HUES64 (cell line): ENCODE data around the gene TRIP10.

Experiments
- H3K27ac ChIP-seq: 2 replicates; pipeline ENCODE4 v1.7.0; 2013; ENCODE audit warnings: low read depth, low read length, inconsistent platforms
- H3K27me3 ChIP-seq: 2 replicates; pipeline ENCODE4 v1.6.1; 2013; ENCODE audit warnings: mild to moderate bottlenecking, low read length; ENCODE audit not compliant: insufficient read depth
- H3K36me3 ChIP-seq: 2 replicates; pipeline ENCODE4 v1.6.1; 2013; ENCODE audit warnings: mild to moderate bottlenecking, low read length; ENCODE audit not compliant: insufficient read depth
- H3K4me1 ChIP-seq: 2 replicates; pipeline ENCODE4 v1.6.1; 2013; ENCODE audit warnings: mild to moderate bottlenecking, low read length, moderate library complexity; ENCODE audit not compliant: insufficient read depth
- H3K4me3 ChIP-seq: 2 replicates; pipeline ENCODE4 v1.5.1; 2013; ENCODE audit warnings: mild to moderate bottlenecking, low read length, moderate library complexity
- H3K9ac ChIP-seq: 2 replicates; pipeline ENCODE4 v1.6.1; 2013; ENCODE audit warnings: mild to moderate bottlenecking, low read depth, low read length
- H3K9me3 ChIP-seq: 2 replicates; pipeline ENCODE4 v1.6.1; 2013; ENCODE audit warnings: low read depth, low read length; ENCODE audit not compliant: insufficient read depth
- WGBS: fragments of 150-250, 120-280 bp; methylation state at CpG from one replicate; pipeline ENCODE4 v1.1.7; 2013; ENCODE audit warnings: missing lambda C conversion rate; 5-methylcytosine and 5-hydroxymethylcytosine counted together

Gene TRIP10

GRCh38 chr19:6737284-6737872, 2.1 kb upstream of the TRIP10 start, which contains the start of gene GPR108:
TSS of gene GPR108 (minus strand) at chr19:6737580. CDS start at chr19:6737576, 4 bp downstream.
- H3K4me3 ChIP-seq: peak within 1 kb of the TSS; percentile 74
- peak within 1 kb of the TSS; percentile 99 for H3K27ac ChIP-seq
- H3K27me3 ChIP-seq: no peaks in the 10 kb centered on the region
- under 1% methylated on average over 55 of the region's 55 CpGs for WGBS
- peak within 1 kb of the TSS; percentile 93 for H3K9ac ChIP-seq
- peaks cover 3% of the 10 kb centered on the region; the same call in 1 of the 2 replicates for H3K36me3 ChIP-seq
- no peaks in the 10 kb centered on the region for H3K9me3 ChIP-seq
- peaks cover 28% of the 10 kb centered on the region for H3K4me1 ChIP-seq

- H3K27me3 ChIP-seq: no peaks in the 10 kb centered on the region
- peak overlapping the region; percentile 54 for H3K4me3 ChIP-seq
- peaks cover 9% of the 10 kb centered on the region; the same call in 1 of the 2 replicates for H3K36me3 ChIP-seq
- WGBS: 21% methylated on average over 13 of the region's 13 CpGs
- H3K4me1 ChIP-seq: peaks cover 34% of the 10 kb centered on the region
- peak overlapping the region; percentile 74 for H3K27ac ChIP-seq
- H3K9me3 ChIP-seq: no peaks in the 10 kb centered on the region
- no peak overlapping the region for H3K9ac ChIP-seq
Measured at GRCh38 chr19:6737873-6738786, 1.4 kb upstream of the TRIP10 start.

- peak overlapping the region; percentile 54 for H3K4me3 ChIP-seq
- H3K27me3 ChIP-seq: no peaks in the 10 kb centered on the region
- 12% methylated on average over 24 of the region's 24 CpGs for WGBS
- H3K27ac ChIP-seq: peak overlapping the region; percentile 74
- peaks cover 15% of the 10 kb centered on the region; the same call in 1 of the 2 replicates for H3K36me3 ChIP-seq
- H3K9ac ChIP-seq: peak overlapping the region; percentile 57
- H3K9me3 ChIP-seq: no peaks in the 10 kb centered on the region
- peaks cover 40% of the 10 kb centered on the region for H3K4me1 ChIP-seq
Measured at GRCh38 chr19:6738787-6739389, 592 bp upstream of the TRIP10 start.

GRCh38 chr19:6739883-6740588, 556 bp downstream of the TRIP10 start:
- Histone ChIP-seq H3K9ac (peak overlapping the region; percentile 68), H3K4me3 (peak overlapping the region; percentile 78), H3K27ac (peak overlapping the region; percentile 67; the same call in 1 of the 2 replicates), H3K36me3 (peaks cover 26% of the 10 kb centered on the region), H3K27me3 (no peaks in the 10 kb centered on the region), H3K4me1 (peaks cover 47% of the 10 kb centered on the region), H3K9me3 (no peaks in the 10 kb centered on the region)
- WGBS: under 1% methylated on average over 26 of the region's 34 CpGs

- peak overlapping the region; percentile 68 for H3K9ac ChIP-seq
- no peaks in the 10 kb centered on the region for H3K9me3 ChIP-seq
- no peaks in the 10 kb centered on the region for H3K27me3 ChIP-seq
- WGBS: 1% methylated on average over 46 of the region's 46 CpGs
- H3K27ac ChIP-seq: peak overlapping the region; percentile 67; the same call in 1 of the 2 replicates
- H3K36me3 ChIP-seq: peaks cover 33% of the 10 kb centered on the region
- peaks cover 45% of the 10 kb centered on the region for H3K4me1 ChIP-seq
- H3K4me3 ChIP-seq: peak overlapping the region; percentile 78
Measured at GRCh38 chr19:6740589-6741343, 1.3 kb downstream of the TRIP10 start.

GRCh38 chr19:6743066-6743465, 3.6 kb downstream of the TRIP10 start:
- Histone ChIP-seq H3K27ac (peak overlapping the region; percentile 85), H3K9me3 (no peaks in the 10 kb centered on the region), H3K36me3 (peaks cover 54% of the 10 kb centered on the region), H3K4me3 (no peak overlapping the region), H3K4me1 (peaks cover 38% of the 10 kb centered on the region), H3K27me3 (no peaks in the 10 kb centered on the region), H3K9ac (peak overlapping the region; percentile 15; the same call in 1 of the 2 replicates)
- 52% methylated on average over 7 of the region's 7 CpGs for WGBS

GRCh38 chr19:6743714-6744380, 4.4 kb downstream of the TRIP10 start:
- 58% methylated on average over 15 of the region's 15 CpGs for WGBS

GRCh38 chr19:6744381-6745301, 5.2 kb downstream of the TRIP10 start:
- H3K9ac ChIP-seq: peak overlapping the region; percentile 28; the same call in 1 of the 2 replicates

More at GRCh38 chr19:6743714-6744380, 4.4 kb downstream of the TRIP10 start:
- H3K27ac ChIP-seq: peak overlapping the region; percentile 85
- no peaks in the 10 kb centered on the region for H3K27me3 ChIP-seq
- H3K9ac ChIP-seq: peak overlapping the region; percentile 28; the same call in 1 of the 2 replicates
- H3K4me3 ChIP-seq: no peak overlapping the region; the same call in 1 of the 2 replicates
- H3K4me1 ChIP-seq: peaks cover 30% of the 10 kb centered on the region
- no peaks in the 10 kb centered on the region for H3K9me3 ChIP-seq
- peaks cover 62% of the 10 kb centered on the region for H3K36me3 ChIP-seq

GRCh38 chr19:6745965-6746364, 6.5 kb downstream of the TRIP10 start:
- Histone ChIP-seq H3K4me3 (no peak overlapping the region), H3K9me3 (no peaks in the 10 kb centered on the region), H3K36me3 (peaks cover 82% of the 10 kb centered on the region), H3K9ac (no peak overlapping the region), H3K27me3 (no peaks in the 10 kb centered on the region), H3K27ac (no peak overlapping the region), H3K4me1 (peaks cover 27% of the 10 kb centered on the region)
- WGBS: 97% methylated on average over 20 of the region's 24 CpGs

More at GRCh38 chr19:6744381-6745301, 5.2 kb downstream of the TRIP10 start:
- Histone ChIP-seq H3K4me3 (no peak overlapping the region; the same call in 1 of the 2 replicates), H3K27ac (peak overlapping the region; percentile 79), H3K4me1 (peaks cover 27% of the 10 kb centered on the region), H3K36me3 (peaks cover 70% of the 10 kb centered on the region), H3K27me3 (no peaks in the 10 kb centered on the region), H3K9me3 (no peaks in the 10 kb centered on the region)
- WGBS: 84% methylated on average over 41 of the region's 41 CpGs
